HG02642 (cell line): Measurements from ENCODE around the gene AAK1.
"Not testable (repeated sequence)": the region's sequence is repeated elsewhere in the genome, so short reads cannot be mapped to it uniquely, and the experiment has no call there.

Source experiments
- ATAC-seq: cut with Tn5 transposase; IDR thresholded peaks from one replicate; pipeline ENCODE4 v1.9.1; 2021; ENCODE audit warnings: mild to moderate bottlenecking; ENCODE audit not compliant: unreplicated experiment, poor library complexity

Gene AAK1

GRCh38 chr2:69553991-69554390, 89.5 kb downstream of the AAK1 start:
- no peak for ATAC-seq

- not testable (repeated sequence) for ATAC-seq
These were observed 93.0 kb downstream of the AAK1 start for GRCh38 chr2:69550511-69550910.

GRCh38 chr2:69549421-69549820, 94.1 kb downstream of the AAK1 start:
- ATAC-seq: no peak

GRCh38 chr2:69547984-69548715, 95.4 kb downstream of the AAK1 start:
- no peak for ATAC-seq

GRCh38 chr2:69546646-69547045, 96.9 kb downstream of the AAK1 start:
- no peak for ATAC-seq

- peak; percentile 58 for ATAC-seq
These were observed 98.0 kb downstream of the AAK1 start for GRCh38 chr2:69545477-69545932.

- no peak for ATAC-seq
These were observed 98.6 kb downstream of the AAK1 start for GRCh38 chr2:69544951-69545350.

GRCh38 chr2:69539549-69539908, 104.0 kb downstream of the AAK1 start:
- no peak for ATAC-seq

GRCh38 chr2:69538872-69539548, 104.5 kb downstream of the AAK1 start:
- no peak for ATAC-seq

GRCh38 chr2:69538249-69538648, 105.3 kb downstream of the AAK1 start:
- ATAC-seq: no peak

GRCh38 chr2:69535817-69536241, 107.7 kb downstream of the AAK1 start:
- no peak for ATAC-seq

GRCh38 chr2:69531186-69531585, 112.4 kb downstream of the AAK1 start:
- ATAC-seq: no peak

- no peak for ATAC-seq
These were observed 114.1 kb downstream of the AAK1 start for GRCh38 chr2:69529480-69529879.

GRCh38 chr2:69525261-69525660, 118.3 kb downstream of the AAK1 start:
- ATAC-seq: no peak

- no peak for ATAC-seq
These were observed 118.7 kb downstream of the AAK1 start for GRCh38 chr2:69524799-69525198.

- ATAC-seq: no peak
These were observed 121.8 kb downstream of the AAK1 start for GRCh38 chr2:69521747-69522146.

GRCh38 chr2:69518841-69519240, 124.7 kb downstream of the AAK1 start:
- ATAC-seq: no peak

- ATAC-seq: no peak
These were observed 126.1 kb downstream of the AAK1 start for GRCh38 chr2:69517410-69517809.

GRCh38 chr2:69514819-69515218, 128.7 kb downstream of the AAK1 start:
- no peak for ATAC-seq

- no peak for ATAC-seq
These were observed 129.1 kb downstream of the AAK1 start for GRCh38 chr2:69514406-69514805.

- no peak for ATAC-seq
These were observed 131.1 kb downstream of the AAK1 start for GRCh38 chr2:69512446-69512845.

- ATAC-seq: no peak
These were observed 133.3 kb downstream of the AAK1 start for GRCh38 chr2:69510204-69510603.
